GM21447 (cell line): ENCODE data around the gene CPPED1.
"Not testable (repeated sequence)": the region's sequence is repeated elsewhere in the genome, so short reads cannot be mapped to it uniquely, and the experiment has no call there.

Source experiments
- ATAC-seq: cut with Tn5 transposase; IDR thresholded peaks from one replicate; pipeline ENCODE4 v1.9.1; 2021; ENCODE audit not compliant: unreplicated experiment

Gene CPPED1

GRCh38 chr16:12802661-12803060 is 1.0 kb downstream of the CPPED1 start:
- no peak for ATAC-seq

- ATAC-seq = no peak
These were observed 1.6 kb downstream of the CPPED1 start for GRCh38 chr16:12802048-12802447.

GRCh38 chr16:12801511-12802042 is 2.1 kb downstream of the CPPED1 start:
- ATAC-seq = no peak

GRCh38 chr16:12800817-12801216 is 2.9 kb downstream of the CPPED1 start:
- ATAC-seq = no peak

GRCh38 chr16:12799996-12800395 is 3.7 kb downstream of the CPPED1 start:
- not testable (repeated sequence) for ATAC-seq

GRCh38 chr16:12798846-12799245 is 4.8 kb downstream of the CPPED1 start:
- ATAC-seq = no peak

GRCh38 chr16:12798171-12798570 is 5.5 kb downstream of the CPPED1 start:
- ATAC-seq = no peak

- no peak for ATAC-seq
These were observed 7.2 kb downstream of the CPPED1 start for GRCh38 chr16:12796498-12796897.

- no peak for ATAC-seq
These were observed 8.9 kb downstream of the CPPED1 start for GRCh38 chr16:12794486-12795387.

- ATAC-seq = no peak
These were observed 9.8 kb downstream of the CPPED1 start for GRCh38 chr16:12793865-12794240.

GRCh38 chr16:12793120-12793864 is 10.4 kb downstream of the CPPED1 start:
- ATAC-seq = no peak

- not testable (repeated sequence) for ATAC-seq
These were observed 11.2 kb downstream of the CPPED1 start for GRCh38 chr16:12792528-12792927.

- no peak for ATAC-seq
These were observed 12.3 kb downstream of the CPPED1 start for GRCh38 chr16:12791340-12791739.

GRCh38 chr16:12788758-12789157 is 14.9 kb downstream of the CPPED1 start:
- no peak for ATAC-seq

GRCh38 chr16:12786081-12786480 is 17.6 kb downstream of the CPPED1 start:
- ATAC-seq = no peak

GRCh38 chr16:12784076-12784475 is 19.6 kb downstream of the CPPED1 start:
- no peak for ATAC-seq

GRCh38 chr16:12781777-12782176 is 21.9 kb downstream of the CPPED1 start:
- no peak for ATAC-seq

- ATAC-seq = no peak
These were observed 23.2 kb downstream of the CPPED1 start for GRCh38 chr16:12780467-12780866.

GRCh38 chr16:12778726-12779125 is 25.0 kb downstream of the CPPED1 start:
- no peak for ATAC-seq

GRCh38 chr16:12775656-12776236 is 27.9 kb downstream of the CPPED1 start:
- ATAC-seq = no peak

- no peak for ATAC-seq
These were observed 30.5 kb downstream of the CPPED1 start for GRCh38 chr16:12773221-12773620.
